Type B pancreatic cell (in vitro differentiated cells): ENCODE measurements around the gene XXYLT1. TPM values are rescaled to one million over a fixed set of nuclear protein-coding genes. Genes with fewer than 3 reads are reported as not detected.

Experiments
- DNase-seq: peaks from one replicate; pipeline ENCODE4 v3.0.0; 2021; ENCODE audit warnings: mixed read lengths; ENCODE audit not compliant: unreplicated experiment; ENCODE audit errors: extremely low spot score
- H3K27ac Mint-ChIP-seq: 2 replicates; pipeline ENCODE4 v1.8.0; 2021; ENCODE audit warnings: mild to moderate bottlenecking, mixed read lengths
- H3K27me3 Mint-ChIP-seq: 2 replicates; pipeline ENCODE4 v1.8.0; 2021; ENCODE audit warnings: mixed read lengths
- H3K36me3 Mint-ChIP-seq: 2 replicates; pipeline ENCODE4 v1.8.0; 2021; ENCODE audit warnings: mixed read lengths
- H3K4me1 Mint-ChIP-seq: one replicate; pipeline ENCODE4 v1.8.0; 2021; ENCODE audit warnings: mixed read lengths; ENCODE audit not compliant: unreplicated experiment
- H3K4me3 Mint-ChIP-seq: 2 replicates; pipeline ENCODE4 v1.8.0; 2021; ENCODE audit warnings: mild to moderate bottlenecking, mixed read lengths
- H3K9me3 Mint-ChIP-seq: 2 replicates; pipeline ENCODE4 v1.8.0; 2021; ENCODE audit warnings: mixed read lengths
- CTCF ChIP-seq: fragments of 200-600 bp; sonication (generic); conservative IDR thresholded peaks from 2 replicates; pipeline ENCODE4 v1.5.0; 2021; ENCODE audit warnings: antibody characterized with exemption, mild to moderate bottlenecking
- total RNA-seq: library from RNA; stranded (reverse); gene quantifications from 2 replicates; pipeline ENCODE4 v1.2.1, GENCODE V29; 2021; ENCODE audit warnings: low replicate concordance

XXYLT1 gene
- total RNA-seq, 1 donor from 2014 or later = 27.0 TPM

GRCh38 chr3:195063581-195064193, 207.3 kb downstream of the XXYLT1 start:
- H3K27me3 Mint-ChIP-seq = peaks cover 2% of the 10 kb centered on the region
- DNase-seq = no peak
- peaks cover 8% of the 10 kb centered on the region for H3K36me3 Mint-ChIP-seq
- no peak overlapping the region for H3K27ac Mint-ChIP-seq
- no peaks in the 10 kb centered on the region for H3K9me3 Mint-ChIP-seq
- TF ChIP-seq CTCF = no peak
- no peak overlapping the region for H3K4me3 Mint-ChIP-seq
- H3K4me1 Mint-ChIP-seq = peaks cover 14% of the 10 kb centered on the region

GRCh38 chr3:195062866-195063540, 208.0 kb downstream of the XXYLT1 start:
- no peak for DNase-seq
- Mint-ChIP-seq H3K4me3 (no peak overlapping the region), H3K36me3 (peaks cover 4% of the 10 kb centered on the region), H3K27ac (no peak overlapping the region), H3K9me3 (no peaks in the 10 kb centered on the region), H3K4me1 (peaks cover 14% of the 10 kb centered on the region), H3K27me3 (peaks cover 2% of the 10 kb centered on the region)
- TF ChIP-seq CTCF = no peak

GRCh38 chr3:195061756-195062655, 209.0 kb downstream of the XXYLT1 start:
- Mint-ChIP-seq H3K4me3 (no peak overlapping the region), H3K9me3 (no peaks in the 10 kb centered on the region), H3K4me1 (peaks cover 14% of the 10 kb centered on the region), H3K27me3 (peaks cover 2% of the 10 kb centered on the region), H3K36me3 (no peaks in the 10 kb centered on the region), H3K27ac (no peak overlapping the region)
- TF ChIP-seq CTCF = no peak
- no peak for DNase-seq

- no peak for DNase-seq
- TF ChIP-seq CTCF = peak; percentile 20
- H3K27ac Mint-ChIP-seq = no peak overlapping the region
- no peaks in the 10 kb centered on the region for H3K36me3 Mint-ChIP-seq
- no peak overlapping the region for H3K4me3 Mint-ChIP-seq
- no peaks in the 10 kb centered on the region for H3K9me3 Mint-ChIP-seq
- peaks cover 14% of the 10 kb centered on the region for H3K4me1 Mint-ChIP-seq
- H3K27me3 Mint-ChIP-seq = peaks cover 2% of the 10 kb centered on the region
These were observed 210.2 kb downstream of the XXYLT1 start for GRCh38 chr3:195060531-195061291.

- Mint-ChIP-seq H3K36me3 (no peaks in the 10 kb centered on the region), H3K9me3 (peaks cover under 1% of the 10 kb centered on the region), H3K4me3 (no peak overlapping the region), H3K27ac (no peak overlapping the region), H3K27me3 (peaks cover 2% of the 10 kb centered on the region), H3K4me1 (peaks cover 14% of the 10 kb centered on the region)
- TF ChIP-seq CTCF = no peak
- no peak for DNase-seq
These were observed 210.8 kb downstream of the XXYLT1 start for GRCh38 chr3:195060217-195060481.
